ENCODE results near the gene CAPN11.

- TF ChIP-seq POLR2A (IDR thresholded peaks at IDR 0.05) (no peak), EP300 (IDR thresholded peaks at IDR 0.05) (no peak), CTCF (IDR thresholded peaks at IDR 0.05) (no peak)
These were observed 19.9 kb downstream of the CAPN11 start for GRCh38 chr6:44178424-44179071.
